C4-2B (cell line): ENCODE results near the gene TRPM1.

Source experiments
- CTCF ChIP-seq: fragments of 450-650 bp; conservative IDR thresholded peaks from 2 replicates; pipeline ENCODE4 v1.5.1; 2017; ENCODE audit warnings: mild to moderate bottlenecking
- ZFX ChIP-seq: fragments of 450-650 bp; IDR thresholded peaks from 2 replicates; pipeline ENCODE4 v1.6.1; 2017

- TF ChIP-seq CTCF (no peak), ZFX (no peak)
Measured at GRCh38 chr15:30984118-30984517, 117.4 kb downstream of the TRPM1 start.
